Astrocyte (in vitro differentiated cells and primary cell): ENCODE data around the gene C6orf62. TPM values are rescaled to one million over a fixed set of nuclear protein-coding genes. Genes with fewer than 3 reads are reported as not detected.
"Not testable (repeated sequence)": the region's sequence is repeated elsewhere in the genome, so short reads cannot be mapped to it uniquely, and the experiment has no call there.

ENCODE experiments used
- DNase-seq: peaks from one replicate; pipeline ENCODE4 v3.0.0-alpha.2; 2010; ENCODE audit warnings: low read depth
- FAIRE-seq: peaks from 2 replicates; lab custom pipeline; 2011; peaks lifted over from hg19 to GRCh38; lab: Jason Lieb, UNC
- H2AFZ ChIP-seq: 2 replicates; pipeline ENCODE4 v1.6.0; 2012; ENCODE audit warnings: low read depth, low read length, inconsistent platforms
- H3K27ac ChIP-seq: 2 replicates; pipeline ENCODE4 v1.5.1; 2011; ENCODE audit warnings: low read depth, low read length, inconsistent platforms
- H3K27me3 ChIP-seq: 2 replicates; pipeline ENCODE4 v1.6.0; 2011; ENCODE audit warnings: low read length, inconsistent platforms; ENCODE audit not compliant: insufficient read depth
- H3K36me3 ChIP-seq: 2 replicates; pipeline ENCODE4 v1.5.1; 2011; ENCODE audit warnings: low read length, inconsistent platforms; ENCODE audit not compliant: insufficient read depth
- H3K4me1 ChIP-seq: 2 replicates; pipeline ENCODE4 v1.5.1; 2011; ENCODE audit warnings: low read length, inconsistent platforms; ENCODE audit not compliant: insufficient read depth
- H3K4me2 ChIP-seq: 2 replicates; pipeline ENCODE4 v1.6.0; 2012; ENCODE audit warnings: low read length, inconsistent platforms
- H3K4me3 ChIP-seq: 2 replicates; pipeline ENCODE4 v1.5.1; 2011; ENCODE audit warnings: low read depth, mild to moderate bottlenecking, low read length, inconsistent platforms; ENCODE audit not compliant: insufficient read depth
- H3K79me2 ChIP-seq: 2 replicates; pipeline ENCODE4 v1.6.0; 2012; ENCODE audit warnings: mild to moderate bottlenecking, low read length, inconsistent platforms; ENCODE audit not compliant: insufficient read depth
- H3K9ac ChIP-seq: 2 replicates; pipeline ENCODE4 v1.6.0; 2012; ENCODE audit warnings: mild to moderate bottlenecking, low read length, inconsistent platforms
- H3K9me3 ChIP-seq: 2 replicates; pipeline ENCODE4 v1.5.1; 2012; ENCODE audit warnings: low read depth, mild to moderate bottlenecking, low read length, inconsistent platforms; ENCODE audit not compliant: insufficient read depth
- H4K20me1 ChIP-seq: 2 replicates; pipeline ENCODE4 v1.6.0; 2012; ENCODE audit warnings: low read length, inconsistent platforms; ENCODE audit not compliant: insufficient read depth
- H3K27ac Mint-ChIP-seq: one replicate; pipeline ENCODE4 v1.8.0; 2021; ENCODE audit warnings: mild to moderate bottlenecking, mixed read lengths; ENCODE audit not compliant: unreplicated experiment
- H3K27me3 Mint-ChIP-seq: one replicate; pipeline ENCODE4 v1.8.0; 2021; ENCODE audit warnings: low read depth, mixed read lengths; ENCODE audit not compliant: unreplicated experiment
- H3K36me3 Mint-ChIP-seq: one replicate; pipeline ENCODE4 v1.8.0; 2021; ENCODE audit warnings: low read depth, mixed read lengths; ENCODE audit not compliant: unreplicated experiment
- H3K4me1 Mint-ChIP-seq: one replicate; pipeline ENCODE4 v1.8.0; 2021; ENCODE audit warnings: low read depth, mixed read lengths; ENCODE audit not compliant: unreplicated experiment
- H3K4me3 Mint-ChIP-seq: one replicate; pipeline ENCODE4 v1.8.0; 2021; ENCODE audit warnings: mild to moderate bottlenecking, moderate library complexity, mixed read lengths; ENCODE audit not compliant: unreplicated experiment
- H3K9me3 Mint-ChIP-seq: one replicate; pipeline ENCODE4 v1.8.0; 2021; ENCODE audit warnings: mild to moderate bottlenecking, mixed read lengths; ENCODE audit not compliant: unreplicated experiment
- CTCF ChIP-seq: IDR thresholded peaks from 2 replicates; pipeline ENCODE4 v1.5.1; 2011; ENCODE audit warnings: low read depth, mild to moderate bottlenecking, inconsistent platforms, low read length, moderate library complexity; ENCODE audit not compliant: insufficient read depth
- EZH2 ChIP-seq: IDR thresholded peaks from 2 replicates; pipeline ENCODE4 v1.6.1; 2012; ENCODE audit warnings: mild to moderate bottlenecking, low read length, inconsistent platforms; ENCODE audit not compliant: insufficient read depth
- total RNA-seq: library from RNA; stranded (reverse); gene quantifications from 2 replicates; pipeline ENCODE4 v1.2.1, GENCODE V29; 2021

C6orf62 gene
- total RNA-seq, 1 donor from 2014 or later = 162 TPM

GRCh38 chr6:24668997-24669361, 50.0 kb downstream of the C6orf62 start:
- no peak overlapping the region for H2AFZ ChIP-seq
- H3K27me3 ChIP-seq = no peaks in the 10 kb centered on the region
- no peak overlapping the region for H3K4me2 ChIP-seq
- no peaks in the 10 kb centered on the region for H3K9me3 ChIP-seq
- peaks cover 25% of the 10 kb centered on the region for H3K79me2 ChIP-seq
- H3K4me1 ChIP-seq = peaks cover 9% of the 10 kb centered on the region
- TF ChIP-seq EZH2 = no peak
- no peak for TF ChIP-seq CTCF
- peaks cover 5% of the 10 kb centered on the region for H3K36me3 ChIP-seq
- no peak overlapping the region for H3K4me3 ChIP-seq
- Mint-ChIP-seq H3K36me3 (peaks cover 22% of the 10 kb centered on the region), H3K9me3 (peaks cover 21% of the 10 kb centered on the region), H3K27me3 (no peaks in the 10 kb centered on the region), H3K4me3 (no peak overlapping the region), H3K4me1 (peaks cover 3% of the 10 kb centered on the region), H3K27ac (no peak overlapping the region)
- H3K9ac ChIP-seq = no peak overlapping the region
- FAIRE-seq (no peak), DNase-seq (no peak)
- peaks cover 7% of the 10 kb centered on the region for H4K20me1 ChIP-seq
- H3K27ac ChIP-seq = no peak overlapping the region

- H3K4me1 Mint-ChIP-seq, H4K20me1 ChIP-seq, DNase-seq, H3K4me1 ChIP-seq, H2AFZ ChIP-seq, H3K27me3 Mint-ChIP-seq, FAIRE-seq, H3K9me3 ChIP-seq, H3K27me3 ChIP-seq, H3K36me3 ChIP-seq, H3K4me3 ChIP-seq, H3K27ac ChIP-seq: not testable (repeated sequence)
- Mint-ChIP-seq H3K36me3 (peaks cover 21% of the 10 kb centered on the region), H3K4me3 (peak overlapping the region; percentile 97), H3K9me3 (peaks cover 20% of the 10 kb centered on the region), H3K27ac (peak overlapping the region; percentile 34)
- peaks cover 28% of the 10 kb centered on the region for H3K79me2 ChIP-seq
- peak overlapping the region; percentile 95 for H3K4me2 ChIP-seq
- peak overlapping the region; percentile 93 for H3K9ac ChIP-seq
Measured at GRCh38 chr6:24668066-24668996, 50.6 kb downstream of the C6orf62 start.

- peaks cover 33% of the 10 kb centered on the region for H3K79me2 ChIP-seq
Measured at GRCh38 chr6:24667378-24667803, 51.6 kb downstream of the C6orf62 start.

More at GRCh38 chr6:24667378-24667803, 51.6 kb downstream of the C6orf62 start:
- peaks cover 11% of the 10 kb centered on the region for H3K36me3 ChIP-seq
- no peaks in the 10 kb centered on the region for H3K27me3 Mint-ChIP-seq
- peak overlapping the region; percentile 99 for H3K4me3 ChIP-seq
- TF ChIP-seq CTCF (no peak), EZH2 (no peak)
- H3K27ac ChIP-seq = peak overlapping the region; percentile 93
- H3K4me3 Mint-ChIP-seq = peak overlapping the region; percentile 97
- H3K27ac Mint-ChIP-seq = peak overlapping the region; percentile 99
- H3K27me3 ChIP-seq = no peaks in the 10 kb centered on the region
- DNase-seq (no peak), FAIRE-seq (no peak)
- peaks cover 14% of the 10 kb centered on the region for H3K9me3 Mint-ChIP-seq
- peaks cover 9% of the 10 kb centered on the region for H3K4me1 ChIP-seq
- no peaks in the 10 kb centered on the region for H3K9me3 ChIP-seq
- H3K9ac ChIP-seq = peak overlapping the region; percentile 93
- H4K20me1 ChIP-seq = peaks cover 7% of the 10 kb centered on the region
- H2AFZ ChIP-seq = peak overlapping the region; percentile 86
- peaks cover 3% of the 10 kb centered on the region for H3K4me1 Mint-ChIP-seq
- peak overlapping the region; percentile 95 for H3K4me2 ChIP-seq
- H3K36me3 Mint-ChIP-seq = peaks cover 24% of the 10 kb centered on the region
